OCI-LY7 (cell line): ENCODE measurements around the gene ARFGAP3. TPM values are rescaled to one million over a fixed set of nuclear protein-coding genes. Genes with fewer than 3 reads are reported as not detected.

Experiments used
- BruUV-seq: library from RNA; stranded (reverse); fragments of 400-500 nt; replicated peaks from 2 replicates; lab custom pipeline; 2021; lab: Mats Ljungman, UMichigan
- CTCF ChIA-PET: fragments of 300-600 bp; sonication (Branson Sonifier 250); formaldehyde crosslinking; loops from one replicate; lab custom pipeline; 2022; ENCODE audit warnings: antibody characterized with exemption; ENCODE audit not compliant: unreplicated experiment; lab: Charles Lee
- POLR2A ChIA-PET: fragments of 300-600 bp; sonication (Branson Sonifier 250); formaldehyde crosslinking; loops from one replicate; lab custom pipeline; 2022; ENCODE audit warnings: antibody characterized with exemption; lab: Charles Lee
- DNase-seq: peaks from one replicate; pipeline ENCODE4 v3.0.0-alpha.2; 2015; ENCODE audit warnings: low spot score
- H2AFZ ChIP-seq: fragments of 200-600 bp; sonication (generic), shearing (Covaris generic); 2 replicates; pipeline ENCODE4 v1.6.1; 2014; ENCODE audit warnings: mild to moderate bottlenecking, antibody characterized with exemption, low read length, moderate library complexity
- H3K27ac ChIP-seq: fragments of 200-600 bp; sonication (generic); 2 replicates; pipeline ENCODE4 v1.5.1; 2014; ENCODE audit warnings: mixed run types, low read depth, mild to moderate bottlenecking, moderate library complexity, low read length, inconsistent platforms; ENCODE audit not compliant: poor library complexity, severe bottlenecking
- H3K36me3 ChIP-seq: fragments of 200-600 bp; sonication (generic); 2 replicates; pipeline ENCODE4 v1.6.1; 2014; ENCODE audit warnings: mild to moderate bottlenecking, antibody characterized with exemption, low read length, moderate library complexity, mixed read lengths; ENCODE audit not compliant: insufficient read depth
- H3K4me1 ChIP-seq: fragments of 200-600 bp; sonication (generic); 2 replicates; pipeline ENCODE4 v1.5.1; 2014; ENCODE audit warnings: mild to moderate bottlenecking, low read length; ENCODE audit not compliant: insufficient read depth, poor library complexity, severe bottlenecking
- H3K4me2 ChIP-seq: fragments of 200-600 bp; sonication (generic); 2 replicates; pipeline ENCODE4 v1.6.1; 2014; ENCODE audit warnings: mild to moderate bottlenecking, low read length
- H3K4me3 ChIP-seq: fragments of 200-600 bp; sonication (generic); 2 replicates; pipeline ENCODE4 v1.5.1; 2014; ENCODE audit warnings: mild to moderate bottlenecking, low read depth, low read length; ENCODE audit not compliant: poor library complexity, severe bottlenecking
- H3K79me2 ChIP-seq: fragments of 200-600 bp; sonication (generic); 2 replicates; pipeline ENCODE4 v1.6.1; 2016; ENCODE audit warnings: low read depth, mild to moderate bottlenecking, low read length, moderate library complexity, mixed read lengths; ENCODE audit not compliant: insufficient read depth
- H3K9me2 ChIP-seq: fragments of 200-600 bp; sonication (generic); 2 replicates; pipeline ENCODE4 v1.6.1; 2016; ENCODE audit warnings: mild to moderate bottlenecking, low read length, mixed read lengths; ENCODE audit not compliant: insufficient read depth
- H3K9me3 ChIP-seq: fragments of 200-600 bp; sonication (generic); 2 replicates; pipeline ENCODE4 v1.6.1; 2014; ENCODE audit warnings: mild to moderate bottlenecking, mixed run types, low read length, mixed read lengths
- H4K20me1 ChIP-seq: fragments of 200-600 bp; sonication (generic); 2 replicates; pipeline ENCODE4 v1.6.1; 2014; ENCODE audit warnings: mild to moderate bottlenecking, antibody characterized with exemption, low read length, moderate library complexity, mixed read lengths; ENCODE audit not compliant: insufficient read depth
- CTCF ChIP-seq: fragments of 200-600 bp; sonication (generic); conservative IDR thresholded peaks from 2 replicates; pipeline ENCODE4 v1.5.1; 2014; ENCODE audit warnings: mild to moderate bottlenecking, antibody characterized with exemption, low read length, moderate library complexity, mixed read lengths
- EZH2phosphoT487 ChIP-seq: fragments of 200-600 bp; sonication (generic); IDR thresholded peaks from 2 replicates; pipeline ENCODE4 v1.6.1; 2018; ENCODE audit warnings: low read depth, borderline replicate concordance, mild to moderate bottlenecking, mixed run types, antibody characterized with exemption, low read length, moderate library complexity, mixed read lengths
- intact Hi-C: fragments of 100-400 bp; cut with micrococcal nuclease; formaldehyde crosslinking; loops from one replicate; pipeline ENCODE4 v1.10.0; 2022; ENCODE audit not compliant: unreplicated experiment
- total RNA-seq, 2 experiments: library from RNA; depleted of rRNA in 1 of 2; stranded (reverse); fragments of >200 nt in 1 of 2; shearing (Covaris generic) in 1 of 2; gene quantifications; 2 replicates each; pipeline ENCODE4 v1.2.3, GENCODE V29; 2014 to 2022

Gene ARFGAP3
- total RNA-seq, 2 experiments from 2014 or later, result 24.2 to 47.0 TPM

- Histone ChIP-seq H3K9me2 (no peaks in the 10 kb centered on the region), H3K4me3 (no peak overlapping the region), H3K79me2 (no peaks in the 10 kb centered on the region), H3K4me1 (peaks cover 9% of the 10 kb centered on the region), H3K4me2 (no peak overlapping the region), H3K9me3 (no peaks in the 10 kb centered on the region), H3K36me3 (peaks cover 49% of the 10 kb centered on the region; the same call in 1 of the 2 replicates), H4K20me1 (no peaks in the 10 kb centered on the region), H3K27ac (no peak overlapping the region), H2AFZ (no peak overlapping the region)
- intact Hi-C loops, result no loop called here
- BruUV-seq, result no TSS peak
- CTCF ChIA-PET, result no interaction called here
- TF ChIP-seq CTCF (no peak), EZH2phosphoT487 (no peak)
- POLR2A ChIA-PET, result no interaction called here
- no peak for DNase-seq
Measured at GRCh38 chr22:42883970-42884369, 26.9 kb upstream of the ARFGAP3 start.

DNA sequence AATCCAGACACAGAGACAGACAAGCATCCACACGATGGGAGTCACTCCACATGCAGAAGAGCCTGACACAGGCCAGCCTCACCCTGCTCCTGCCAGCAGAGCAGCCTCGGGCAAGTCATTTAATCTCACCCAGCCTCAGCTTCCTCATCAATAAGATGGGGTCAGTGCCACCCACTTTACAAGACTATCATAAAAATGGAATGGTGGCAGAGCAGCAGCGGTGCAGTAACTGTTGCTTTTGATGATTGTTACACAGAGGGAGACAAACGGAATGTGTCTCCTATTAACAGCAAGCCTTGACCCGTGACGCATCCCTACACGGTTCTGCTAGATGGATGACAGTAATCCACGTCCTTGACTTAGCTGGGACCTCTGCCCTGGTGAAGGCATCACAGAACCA, 26.0 kb upstream of the ARFGAP3 start:
- Histone ChIP-seq H3K9me3 (no peaks in the 10 kb centered on the region), H3K4me3 (no peak overlapping the region), H3K4me1 (peaks cover 9% of the 10 kb centered on the region), H3K79me2 (no peaks in the 10 kb centered on the region), H4K20me1 (no peaks in the 10 kb centered on the region), H3K36me3 (peaks cover 47% of the 10 kb centered on the region; the same call in 1 of the 2 replicates), H3K4me2 (no peak overlapping the region), H3K27ac (no peak overlapping the region), H3K9me2 (no peaks in the 10 kb centered on the region), H2AFZ (no peak overlapping the region)
- no TSS peak for BruUV-seq
- no peak for DNase-seq
- ChIA-PET POLR2A (no interaction called here), CTCF (no interaction called here)
- intact Hi-C loops, result no loop called here
- no peak for TF ChIP-seq EZH2phosphoT487
- no peak for TF ChIP-seq CTCF

DNA sequence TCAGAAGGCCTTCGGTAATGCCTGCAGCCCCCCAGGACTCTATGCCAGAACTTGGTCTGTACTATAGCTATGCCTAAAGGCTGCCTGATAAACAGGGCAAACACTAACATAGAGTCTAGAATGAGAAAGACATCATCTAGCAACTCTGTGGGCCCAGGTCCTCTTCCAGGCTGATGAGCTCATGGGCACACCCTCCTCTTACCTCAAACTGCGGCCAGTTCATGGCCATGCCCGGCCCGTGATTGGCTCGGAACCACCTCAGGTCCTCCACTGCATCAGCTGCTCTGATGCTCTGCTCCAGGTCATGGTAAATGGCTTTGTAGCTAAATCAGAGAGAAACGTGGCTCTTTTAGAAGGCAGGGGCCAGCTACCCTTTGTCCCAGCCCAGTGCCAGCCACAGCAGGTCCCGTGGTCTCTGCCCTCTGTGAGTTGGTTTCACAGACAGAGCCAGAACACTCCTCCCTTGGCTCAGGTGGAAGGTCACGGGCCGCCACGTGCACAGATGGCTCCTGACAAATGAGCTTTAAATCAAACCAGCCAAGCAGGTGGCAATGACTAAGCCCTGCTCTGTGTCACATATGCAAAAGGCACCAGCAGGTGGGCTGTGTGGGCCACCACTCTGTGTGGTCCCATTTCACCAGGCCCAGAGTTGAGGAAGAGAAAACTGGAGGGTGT, 25.0 kb upstream of the ARFGAP3 start:
- Histone ChIP-seq H3K4me2 (no peak overlapping the region), H3K4me1 (peaks cover 9% of the 10 kb centered on the region), H2AFZ (no peak overlapping the region), H3K9me3 (no peaks in the 10 kb centered on the region), H3K9me2 (no peaks in the 10 kb centered on the region), H3K4me3 (no peak overlapping the region), H3K79me2 (no peaks in the 10 kb centered on the region), H4K20me1 (no peaks in the 10 kb centered on the region), H3K27ac (no peak overlapping the region), H3K36me3 (peaks cover 47% of the 10 kb centered on the region; the same call in 1 of the 2 replicates)
- intact Hi-C loops, result no loop called here
- ChIA-PET CTCF (interaction anchor here (0.5 to 1.1 kb wide), 2 partner anchors 13 to 133 kb away, joined by 3 read pairs; no protein-coding TSS in a partner anchor), POLR2A (interaction anchor here (0.8 kb wide), 1 partner anchor 14 kb away, joined by 5 read pairs; no protein-coding TSS in a partner anchor)
- peak; percentile 59 for DNase-seq
- TF ChIP-seq EZH2phosphoT487, result no peak
- TF ChIP-seq CTCF, result no peak
- BruUV-seq, result no TSS peak
